GM12878 (cell line): Measurements from ENCODE around the gene SHROOM3.

Experiments
- ATF3 ChIP-seq: IDR thresholded peaks from 2 replicates; pipeline ENCODE4 v1.6.1; 2011; ENCODE audit warnings: low read depth, mild to moderate bottlenecking, low read length, moderate library complexity, borderline replicate concordance; ENCODE audit errors: extremely low read depth
- DPF2 ChIP-seq: fragments of 450-650 bp; IDR thresholded peaks from 2 replicates; pipeline ENCODE4 v1.6.1; 2017; ENCODE audit warnings: mild to moderate bottlenecking
- EP300 ChIP-seq, 2 experiments: fragments of 150-350 bp in 1 of 2; IDR thresholded peaks; 2 replicates each; pipeline ENCODE4 v1.6.1; 2011 to 2012; ENCODE audit warnings: low read depth in 2 of 2, low read length in 2 of 2, borderline replicate concordance in 1 of 2, improper control_type of control experiment in 1 of 2, inconsistent platforms in 1 of 2; ENCODE audit not compliant: control insufficient read depth in 1 of 2
- FOXM1 ChIP-seq: IDR thresholded peaks from 2 replicates; pipeline ENCODE4 v1.6.1; 2012; ENCODE audit warnings: low read depth, mild to moderate bottlenecking, inconsistent platforms, low read length, moderate library complexity
- HDAC2 ChIP-seq: fragments of 200-600 bp; sonication (generic); IDR thresholded peaks from 2 replicates; pipeline ENCODE4 v1.6.1; 2017
- JUND ChIP-seq: IDR thresholded peaks from 2 replicates; pipeline ENCODE4 v1.6.1; 2012; ENCODE audit warnings: low read depth, mild to moderate bottlenecking, low read length, improper control_type of control experiment, moderate library complexity
- PBX3 ChIP-seq: IDR thresholded peaks from 2 replicates; pipeline ENCODE4 v1.6.1; 2011; ENCODE audit warnings: mild to moderate bottlenecking, low read depth, low read length, moderate library complexity; ENCODE audit not compliant: insufficient replicate concordance
- POLR2A ChIP-seq: IDR thresholded peaks from 2 replicates; pipeline ENCODE4 v1.6.1; 2011; ENCODE audit warnings: low read depth, mild to moderate bottlenecking, low read length
- RFX5 ChIP-seq: IDR thresholded peaks from 2 replicates; pipeline ENCODE4 v1.6.1; 2011; ENCODE audit warnings: low read depth, low read length, improper control_type of control experiment
- TAF1 ChIP-seq: IDR thresholded peaks from 2 replicates; pipeline ENCODE4 v1.6.1; 2011; ENCODE audit warnings: mild to moderate bottlenecking, low read depth, low read length, borderline replicate concordance
- TBL1XR1 ChIP-seq: IDR thresholded peaks from 2 replicates; pipeline ENCODE4 v1.6.1; 2012; ENCODE audit warnings: low read depth, low read length, improper control_type of control experiment

- TF ChIP-seq PBX3: no peak
- TF ChIP-seq RFX5: no peak
- no peak for TF ChIP-seq FOXM1
- TF ChIP-seq ATF3: no peak
- TF ChIP-seq TAF1: no peak
- TF ChIP-seq POLR2A: no peak
- TF ChIP-seq EP300 (IDR thresholded peaks at IDR 0.05; ENCODE audit: borderline replicate concordance in 1 of 2, control insufficient read depth in 1 of 2, low read depth in 2 of 2, low read length in 2 of 2): no peak
- TF ChIP-seq HDAC2: no peak
- TF ChIP-seq JUND: no peak
- no peak for TF ChIP-seq TBL1XR1
- TF ChIP-seq DPF2: no peak
These were observed 279.2 kb downstream of the SHROOM3 start for GRCh38 chr4:76714226-76714625.
